GM21381 (cell line): Measurements from ENCODE around the gene KCNJ9.
"Not testable (repeated sequence)": the region's sequence is repeated elsewhere in the genome, so short reads cannot be mapped to it uniquely, and the experiment has no call there.

Experiments
- ATAC-seq: cut with Tn5 transposase; IDR thresholded peaks from one replicate; pipeline ENCODE4 v1.9.1; 2021; ENCODE audit warnings: mild to moderate bottlenecking, moderate library complexity; ENCODE audit not compliant: unreplicated experiment

KCNJ9 gene

GRCh38 chr1:160081261-160081936 is at the start of gene KCNJ9:
KCNJ9 (plus strand) TSS chr1:160081538; CDS start chr1:160084031, 2,493 bp downstream.
- ATAC-seq: no peak

- no peak for ATAC-seq
Observed at GRCh38 chr1:160032165-160032820, 49.0 kb upstream of the KCNJ9 start.

GRCh38 chr1:160040476-160040875 is 40.9 kb upstream of the KCNJ9 start:
- no peak for ATAC-seq

- no peak for ATAC-seq
Observed at GRCh38 chr1:160043543-160043942, 37.8 kb upstream of the KCNJ9 start.

GRCh38 chr1:160045653-160046052 is 35.7 kb upstream of the KCNJ9 start:
- no peak for ATAC-seq

- peak; percentile 69 for ATAC-seq
Observed at GRCh38 chr1:160046494-160047110, 34.7 kb upstream of the KCNJ9 start.

- peak; percentile 37 for ATAC-seq
Observed at GRCh38 chr1:160047111-160047991, 34.0 kb upstream of the KCNJ9 start.

GRCh38 chr1:160048335-160048734 is 33.0 kb upstream of the KCNJ9 start:
- ATAC-seq: no peak

GRCh38 chr1:160049101-160049500 is 32.2 kb upstream of the KCNJ9 start:
- ATAC-seq: no peak

- not testable (repeated sequence) for ATAC-seq
Observed at GRCh38 chr1:160050182-160050581, 31.2 kb upstream of the KCNJ9 start.

GRCh38 chr1:160050619-160051018 is 30.7 kb upstream of the KCNJ9 start:
- ATAC-seq: no peak

- ATAC-seq: no peak
Observed at GRCh38 chr1:160052936-160053335, 28.4 kb upstream of the KCNJ9 start.

- no peak for ATAC-seq
Observed at GRCh38 chr1:160053548-160054365, 27.6 kb upstream of the KCNJ9 start.

GRCh38 chr1:160056648-160057169 is 24.6 kb upstream of the KCNJ9 start:
- no peak for ATAC-seq

GRCh38 chr1:160058087-160058486 is 23.3 kb upstream of the KCNJ9 start:
- no peak for ATAC-seq

GRCh38 chr1:160061369-160062229 is 19.7 kb upstream of the KCNJ9 start:
- no peak for ATAC-seq

- ATAC-seq: no peak
Observed at GRCh38 chr1:160062230-160062532, 19.2 kb upstream of the KCNJ9 start.

GRCh38 chr1:160063176-160063575 is 18.2 kb upstream of the KCNJ9 start:
- ATAC-seq: no peak

GRCh38 chr1:160064164-160064563 is 17.2 kb upstream of the KCNJ9 start:
- no peak for ATAC-seq
